HepG2 (cell line): ENCODE data around the gene DLX1. TPM values are rescaled to one million over a fixed set of nuclear protein-coding genes. Genes with fewer than 3 reads are reported as not detected.

Source experiments
- ARNT ChIP-seq: fragments of 450-650 bp; IDR thresholded peaks from 2 replicates; pipeline ENCODE4 v1.6.1; 2017
- ASH2L ChIP-seq: fragments of 300-600, 200-600 bp; sonication (generic); IDR thresholded peaks from 2 replicates; pipeline ENCODE4 v1.7.0; 2017; ENCODE audit warnings: low read depth, mild to moderate bottlenecking, moderate library complexity, mixed read lengths, low read length; ENCODE audit not compliant: insufficient read length
- EP300 ChIP-seq, 3 experiments: sonication (generic) in 1 of 3; formaldehyde crosslinking in 1 of 3; IDR thresholded peaks; 2 replicates each; pipeline versions ENCODE4 v1.5.1 to v1.6.1; 2011 to 2020; ENCODE audit warnings: low read depth in 2 of 3, low read length in 2 of 3, borderline replicate concordance in 1 of 3, improper control_type of control experiment in 1 of 3, mild to moderate bottlenecking in 1 of 3, missing genetic modification reagents in 1 of 3, moderate library complexity in 1 of 3
- FOXM1 ChIP-seq: sonication (generic); formaldehyde crosslinking; IDR thresholded peaks from 2 replicates; pipeline ENCODE4 v1.5.0; 2020; ENCODE audit warnings: missing genetic modification reagents
- HDAC6 ChIP-seq: fragments of 200-600 bp; sonication (generic); IDR thresholded peaks from 2 replicates; pipeline ENCODE4 v1.7.0; 2017; ENCODE audit warnings: mild to moderate bottlenecking, antibody characterized with exemption, low read length, low read depth
- MED8 ChIP-seq: sonication (generic); formaldehyde crosslinking; IDR thresholded peaks from 2 replicates; pipeline ENCODE4 v1.8.1; 2023; ENCODE audit warnings: mild to moderate bottlenecking, missing genetic modification reagents; ENCODE audit not compliant: insufficient replicate concordance
- MEF2D ChIP-seq: sonication (generic); formaldehyde crosslinking; IDR thresholded peaks from 2 replicates; pipeline ENCODE4 v1.5.1; 2020; ENCODE audit warnings: mild to moderate bottlenecking, missing genetic modification reagents
- MNT ChIP-seq: fragments of 450-650 bp; IDR thresholded peaks from 2 replicates; pipeline ENCODE4 v1.6.1; 2016
- NFYC ChIP-seq: IDR thresholded peaks from 2 replicates; pipeline ENCODE4 v1.6.1; 2016; ENCODE audit warnings: missing genetic modification reagents, missing compliant biosample characterization
- PAF1 ChIP-seq: IDR thresholded peaks from 2 replicates; pipeline ENCODE4 v1.6.1; 2016; ENCODE audit warnings: missing genetic modification reagents, missing compliant biosample characterization
- SP140L ChIP-seq: sonication (generic); formaldehyde crosslinking; IDR thresholded peaks from 2 replicates; pipeline ENCODE4 v1.4.0; 2020; ENCODE audit warnings: missing genetic modification reagents, borderline replicate concordance
- TFDP2 ChIP-seq: sonication (generic); formaldehyde crosslinking; IDR thresholded peaks from 2 replicates; pipeline ENCODE4 v1.4.0; 2020; ENCODE audit warnings: missing genetic modification reagents
- ZBTB4 ChIP-seq: sonication (generic); formaldehyde crosslinking; IDR thresholded peaks from 2 replicates; pipeline ENCODE4 v1.4.0; 2020; ENCODE audit warnings: missing genetic modification reagents, mild to moderate bottlenecking, borderline replicate concordance
- ZFP62 ChIP-seq: sonication (generic); formaldehyde crosslinking; IDR thresholded peaks from 2 replicates; pipeline ENCODE4 v1.4.0; 2020; ENCODE audit warnings: missing genetic modification reagents
- ZNF143 ChIP-seq: sonication (generic); formaldehyde crosslinking; IDR thresholded peaks from 2 replicates; pipeline ENCODE4 v1.4.0; 2020; ENCODE audit warnings: missing genetic modification reagents
- ZNF335 ChIP-seq: sonication (generic); formaldehyde crosslinking; IDR thresholded peaks from 2 replicates; pipeline ENCODE4 v1.4.0; 2020; ENCODE audit warnings: missing genetic modification reagents
- ZNF34 ChIP-seq: sonication (generic); formaldehyde crosslinking; IDR thresholded peaks from 2 replicates; pipeline ENCODE4 v1.4.0; 2020; ENCODE audit warnings: mild to moderate bottlenecking, missing genetic modification reagents, borderline replicate concordance
- ZNF44 ChIP-seq: sonication (generic); formaldehyde crosslinking; IDR thresholded peaks from 2 replicates; pipeline ENCODE4 v1.5.1; 2020; ENCODE audit warnings: mild to moderate bottlenecking, missing genetic modification reagents
- ZNF441 ChIP-seq: sonication (generic); formaldehyde crosslinking; IDR thresholded peaks from 2 replicates; pipeline ENCODE4 v1.7.0; 2021; ENCODE audit warnings: missing genetic modification reagents, borderline replicate concordance
- ZNF570 ChIP-seq: sonication (generic); formaldehyde crosslinking; IDR thresholded peaks from 2 replicates; pipeline ENCODE4 v1.4.0; 2020; ENCODE audit warnings: mild to moderate bottlenecking, missing genetic modification reagents, borderline replicate concordance
- ZNF605 ChIP-seq: sonication (generic); formaldehyde crosslinking; IDR thresholded peaks from 2 replicates; pipeline ENCODE4 v1.8.0; 2022; ENCODE audit warnings: mild to moderate bottlenecking, missing genetic modification reagents
- ZSCAN21 ChIP-seq: sonication (generic); formaldehyde crosslinking; IDR thresholded peaks from 2 replicates; pipeline ENCODE4 v1.8.0; 2022; ENCODE audit warnings: mild to moderate bottlenecking, missing genetic modification reagents, moderate library complexity, borderline replicate concordance
- polyA plus RNA-seq, 8 experiments: library from polyadenylated mRNA; depleted of rRNA in 3 of 8; stranded (reverse) in 7 of 8; unstranded in 1 of 8; fragments of >200 nt; fragmentation: Illumina TruSeq in 4 of 8; extraction: Trizol in 4 of 8; gene quantifications; 2 replicates each; pipeline versions ENCODE4 v1.2.1 to v1.2.3, GENCODE V29; 2011 to 2016; ENCODE audit warnings: low read depth in 4 of 8, missing spikeins in 1 of 8, mixed read lengths in 1 of 8; ENCODE audit not compliant: insufficient read depth in 1 of 8
- total RNA-seq, 5 experiments: library from RNA; depleted of rRNA; stranded (reverse); fragments of >200 nt; fragmentation: Illumina TruSeq; extraction: Trizol; gene quantifications; 2 replicates each; pipeline ENCODE4 v1.2.3, GENCODE V29; 2016; ENCODE audit warnings: low read depth in 1 of 5

DLX1 gene
- total and polyA plus RNA-seq, 2 of the 13 experiments (the other 11 are each of a cell fraction or from before 2014, with no cell fraction given), result 0.18 to 0.86 TPM

- TF ChIP-seq ASH2L (peak; percentile 82), ZNF34 (CRISPR knock-in tag) (peak; percentile 31; the same call in 1 of the 2 replicates), ZNF605 (CRISPR knock-in tag) (no peak), ZSCAN21 (CRISPR knock-in tag) (no peak), MNT (no peak), TFDP2 (CRISPR knock-in tag) (no peak), EP300 (IDR thresholded peaks at IDR 0.05; ENCODE audit: low read depth in 2 of 2, low read length in 2 of 2) (peak; percentile 86 to 96; a peak in 3 of 4 replicates), EP300 (CRISPR knock-in tag; IDR thresholded peaks at IDR 0.05; ENCODE audit: borderline replicate concordance) (peak; percentile 89; the same call in 1 of the 2 replicates), MEF2D (CRISPR knock-in tag) (peak; percentile 86), HDAC6 (no peak), ZBTB4 (no peak; the same call in 1 of the 2 replicates), ZNF44 (0 out of 2 replicates have a peak, but pooled peaks have one; percentile 9), PAF1 (CRISPR knock-in tag) (no peak), ZNF570 (CRISPR knock-in tag) (no peak), FOXM1 (no peak), ARNT (no peak), ZNF441 (CRISPR knock-in tag) (no peak), SP140L (0 out of 2 replicates have a peak, but pooled peaks have one; percentile 86), ZFP62 (CRISPR knock-in tag) (no peak), MED8 (no peak), NFYC (CRISPR knock-in tag) (peak; percentile 30; the same call in 1 of the 2 replicates), ZNF143 (CRISPR knock-in tag) (no peak), ZNF335 (CRISPR knock-in tag) (peak; percentile 70; the same call in 1 of the 2 replicates)
Observed at GRCh38 chr2:172052000-172052983, 33.0 kb upstream of the DLX1 start (continued).
